Stimulated activated CD4-positive, alpha-beta T cell treated with anti-CD3 and anti-CD28 coated beads, Interleukin-1b, Interleukin-23, amount 100 ng/mL, for 1 hour (primary cell): ENCODE results near the gene RPA3.

Experiments
- DNase-seq, 2 donors: peaks; one replicate each; pipeline ENCODE4 v3.0.0-alpha.2; 2020; ENCODE audit warnings: low read depth in 2 of 2

RPA3 gene

GRCh38 chr7:7718492-7718891 lies at the start of gene RPA3:
Gene RPA3, minus strand, starts transcription at chr7:7718607. Its CDS starts 78,189 bp downstream, at chr7:7640418.
- DNase-seq: no peak

GRCh38 chr7:7766671-7767070 lies 48.3 kb upstream of the RPA3 start:
- DNase-seq: no peak

GRCh38 chr7:7765422-7765821 lies 47.0 kb upstream of the RPA3 start:
- DNase-seq: no peak

- no peak for DNase-seq
These were observed 46.4 kb upstream of the RPA3 start for GRCh38 chr7:7764520-7765396.

GRCh38 chr7:7761974-7762779 lies 43.8 kb upstream of the RPA3 start:
- no peak for DNase-seq

- no peak for DNase-seq
These were observed 43.0 kb upstream of the RPA3 start for GRCh38 chr7:7761340-7761973.

GRCh38 chr7:7757576-7757975 lies 39.2 kb upstream of the RPA3 start:
- no peak for DNase-seq

GRCh38 chr7:7756577-7756976 lies 38.2 kb upstream of the RPA3 start:
- DNase-seq: no peak

- no peak for DNase-seq
These were observed 33.1 kb upstream of the RPA3 start for GRCh38 chr7:7751243-7752092.

GRCh38 chr7:7750571-7751242 lies 32.3 kb upstream of the RPA3 start:
- DNase-seq: no peak

- no peak for DNase-seq
These were observed 28.1 kb upstream of the RPA3 start for GRCh38 chr7:7746458-7746857.

- DNase-seq: no peak
These were observed 27.6 kb upstream of the RPA3 start for GRCh38 chr7:7745966-7746365.

- DNase-seq: no peak
These were observed 26.9 kb upstream of the RPA3 start for GRCh38 chr7:7745258-7745657.

GRCh38 chr7:7742223-7742622 lies 23.8 kb upstream of the RPA3 start:
- no peak for DNase-seq

- no peak for DNase-seq
These were observed 21.6 kb upstream of the RPA3 start for GRCh38 chr7:7740037-7740355.

- no peak for DNase-seq
These were observed 21.0 kb upstream of the RPA3 start for GRCh38 chr7:7739204-7740036.

GRCh38 chr7:7738622-7739021 lies 20.2 kb upstream of the RPA3 start:
- no peak for DNase-seq

- no peak for DNase-seq
These were observed 19.8 kb upstream of the RPA3 start for GRCh38 chr7:7738177-7738576.

- no peak for DNase-seq
These were observed 19.3 kb upstream of the RPA3 start for GRCh38 chr7:7737674-7738073.

- DNase-seq: no peak
These were observed 18.3 kb upstream of the RPA3 start for GRCh38 chr7:7736671-7737070.
